Sigmoid colon (tissue), 7 donors: ENCODE results near the gene R3HDM2. TPM values are rescaled to one million over a fixed set of nuclear protein-coding genes. Genes with fewer than 3 reads are reported as not detected.

Source experiments
- DNase-seq: peaks from one replicate; pipeline ENCODE4 v3.0.0-alpha.2; 2019
- H3K27ac ChIP-seq, 4 donors: fragments of 200-600 bp; sonication (generic); one replicate each; pipeline ENCODE4 v1.5.1; 2016 to 2019; ENCODE audit warnings: mild to moderate bottlenecking in 1 of 4
- H3K27me3 ChIP-seq, 3 donors: fragments of 200-600 bp; sonication (generic); one replicate each; pipeline ENCODE4 v1.5.1; 2019; ENCODE audit warnings: mild to moderate bottlenecking in 1 of 3
- H3K36me3 ChIP-seq, 4 donors: fragments of 200-600 bp; sonication (generic); one replicate each; pipeline ENCODE4 v1.5.1; 2016 to 2019
- H3K4me1 ChIP-seq, 4 donors: fragments of 200-600 bp; sonication (generic); one replicate each; pipeline ENCODE4 v1.5.1; 2017 to 2019
- H3K4me3 ChIP-seq, 4 donors: fragments of 200-600 bp; sonication (generic); one replicate each; pipeline ENCODE4 v1.5.1; 2017 to 2019; ENCODE audit warnings: mild to moderate bottlenecking in 2 of 4, moderate library complexity in 1 of 4
- H3K9me3 ChIP-seq, 4 donors: fragments of 200-600 bp in 3 of 4; sonication (generic) in 3 of 4; one replicate each; pipeline versions ENCODE4 v1.5.1 to v1.6.1; 2013 to 2019
- EP300 ChIP-seq, 4 donors: sonication (generic); formaldehyde crosslinking; IDR thresholded peaks; one replicate each; pipeline ENCODE4 v1.6.1; 2017; ENCODE audit warnings: antibody characterized with exemption in 4 of 4
- POLR2A ChIP-seq, 2 donors: fragments of 450-650 bp; IDR thresholded peaks; one replicate each; pipeline ENCODE4 v1.6.1; 2016; ENCODE audit warnings: antibody characterized with exemption in 2 of 2, mild to moderate bottlenecking in 2 of 2, moderate library complexity in 2 of 2
- POLR2AphosphoS5 ChIP-seq, 4 donors: sonication (generic); formaldehyde crosslinking; IDR thresholded peaks; one replicate each; pipeline ENCODE4 v1.6.1; 2017; ENCODE audit warnings: antibody characterized with exemption in 4 of 4
- WGBS, 2 donors: extraction: QIAGEN DNeasy Blood & Tissue Kit; methylation state at CpG; one replicate each; pipeline ENCODE4 v1.1.7; 2013; 5-methylcytosine and 5-hydroxymethylcytosine counted together
- intact Hi-C: fragments of 100-400 bp; cut with DNase I; formaldehyde crosslinking; loops from one replicate; pipeline ENCODE4 v1.15.1; 2023
- polyA plus RNA-seq, 3 donors: library from polyadenylated mRNA; stranded (reverse); fragments of 200-250 nt; gene quantifications; one replicate each; pipeline ENCODE4 v1.2.3, GENCODE V29; 2013
- total RNA-seq, 4 donors: library from RNA; depleted of rRNA; stranded (reverse); fragments of >200 nt; gene quantifications; one replicate each; pipeline ENCODE4 v1.1.0, GENCODE V29; 2016
- TF ChIP-seq, protein P1 (sequence below), 4 experiments: fragments of 450-650 bp in 3 of 4; fragments of 200-600 bp in 1 of 4; IDR thresholded peaks; one replicate each; pipeline ENCODE4 v1.5.1; 2016 to 2019; ENCODE audit warnings: antibody characterized with exemption in 4 of 4, mild to moderate bottlenecking in 3 of 4, moderate library complexity in 2 of 4
- donor health status: healthy with polysubstance abuse.
- donor health status: Bipolar disorder and iron deficiency.
- donor health status: healthy.

R3HDM2 gene
- total and polyA plus RNA-seq, 7 donors: 10.9 to 37.7 (median 28.3) TPM

DNA sequence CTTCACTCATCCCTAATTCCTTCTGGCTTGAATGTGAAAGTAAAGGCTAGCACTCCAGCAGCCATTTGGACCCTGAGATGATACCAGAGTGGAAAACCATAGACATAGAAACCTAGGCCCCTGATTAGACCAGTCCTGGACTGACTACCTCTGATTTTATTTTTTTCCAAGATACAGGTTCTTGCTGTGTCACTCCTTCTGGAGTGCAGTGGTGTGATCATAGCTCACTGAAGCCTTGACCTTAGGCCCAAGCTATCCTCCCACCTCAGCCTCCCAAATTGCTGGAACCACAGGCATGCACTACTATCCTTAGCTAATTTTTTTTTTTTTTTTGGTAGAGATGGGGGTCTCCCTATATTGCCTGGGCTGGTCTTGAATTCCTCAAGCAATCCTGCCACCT is 105.4 kb downstream of the R3HDM2 start:
- H3K27ac ChIP-seq: no peak overlapping the region
- H3K27me3 ChIP-seq: no peaks in the 10 kb centered on the region
- no peaks in the 10 kb centered on the region for H3K4me1 ChIP-seq
- no peak for TF ChIP-seq POLR2A (IDR thresholded peaks at IDR 0.05)
- TF ChIP-seq POLR2AphosphoS5 (IDR thresholded peaks at IDR 0.05): no peak
- no peak for TF ChIP-seq EP300 (IDR thresholded peaks at IDR 0.05)
- TF ChIP-seq, protein P1, sequence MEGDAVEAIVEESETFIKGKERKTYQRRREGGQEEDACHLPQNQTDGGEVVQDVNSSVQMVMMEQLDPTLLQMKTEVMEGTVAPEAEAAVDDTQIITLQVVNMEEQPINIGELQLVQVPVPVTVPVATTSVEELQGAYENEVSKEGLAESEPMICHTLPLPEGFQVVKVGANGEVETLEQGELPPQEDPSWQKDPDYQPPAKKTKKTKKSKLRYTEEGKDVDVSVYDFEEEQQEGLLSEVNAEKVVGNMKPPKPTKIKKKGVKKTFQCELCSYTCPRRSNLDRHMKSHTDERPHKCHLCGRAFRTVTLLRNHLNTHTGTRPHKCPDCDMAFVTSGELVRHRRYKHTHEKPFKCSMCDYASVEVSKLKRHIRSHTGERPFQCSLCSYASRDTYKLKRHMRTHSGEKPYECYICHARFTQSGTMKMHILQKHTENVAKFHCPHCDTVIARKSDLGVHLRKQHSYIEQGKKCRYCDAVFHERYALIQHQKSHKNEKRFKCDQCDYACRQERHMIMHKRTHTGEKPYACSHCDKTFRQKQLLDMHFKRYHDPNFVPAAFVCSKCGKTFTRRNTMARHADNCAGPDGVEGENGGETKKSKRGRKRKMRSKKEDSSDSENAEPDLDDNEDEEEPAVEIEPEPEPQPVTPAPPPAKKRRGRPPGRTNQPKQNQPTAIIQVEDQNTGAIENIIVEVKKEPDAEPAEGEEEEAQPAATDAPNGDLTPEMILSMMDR (IDR thresholded peaks at IDR 0.05): no peak
- intact Hi-C loops: no loop called here
- DNase-seq: no peak
- H3K9me3 ChIP-seq: no peaks in the 10 kb centered on the region
- no peaks in the 10 kb centered on the region for H3K36me3 ChIP-seq
- H3K4me3 ChIP-seq: no peak overlapping the region

- H3K27me3 ChIP-seq: no peaks in the 10 kb centered on the region
These were observed 107.4 kb downstream of the R3HDM2 start for GRCh38 chr12:57323416-57323815.

GRCh38 chr12:57320639-57321038 is 110.2 kb downstream of the R3HDM2 start:
- no peak for DNase-seq
- Histone ChIP-seq H3K9me3 (no peaks in the 10 kb centered on the region), H3K36me3 (no peaks in the 10 kb centered on the region), H3K4me3 (no peak overlapping the region), H3K4me1 (no peaks in the 10 kb centered on the region), H3K27me3 (no peaks in the 10 kb centered on the region), H3K27ac (no peak overlapping the region)
- TF ChIP-seq, protein P1 (IDR thresholded peaks at IDR 0.05): no peak
- TF ChIP-seq POLR2A (IDR thresholded peaks at IDR 0.05): no peak
- TF ChIP-seq EP300 (IDR thresholded peaks at IDR 0.05): no peak
- TF ChIP-seq POLR2AphosphoS5 (IDR thresholded peaks at IDR 0.05): no peak
- intact Hi-C loops: no loop called here
- WGBS, 2 donors: 69 to 84% methylated on average over 2 of the region's 2 CpGs

More at GRCh38 chr12:57323416-57323815, 107.4 kb downstream of the R3HDM2 start:
- TF ChIP-seq POLR2A (IDR thresholded peaks at IDR 0.05) (no peak), POLR2AphosphoS5 (IDR thresholded peaks at IDR 0.05) (no peak), EP300 (IDR thresholded peaks at IDR 0.05) (no peak)
- TF ChIP-seq, protein P1 (IDR thresholded peaks at IDR 0.05): no peak
- no peaks in the 10 kb centered on the region for H3K4me1 ChIP-seq
- no peak overlapping the region for H3K27ac ChIP-seq
- DNase-seq: no peak
- WGBS, 2 donors: 65 to 67% methylated on average over 3 of the region's 3 CpGs
- H3K36me3 ChIP-seq: no peaks in the 10 kb centered on the region
- no peaks in the 10 kb centered on the region for H3K9me3 ChIP-seq
- no peak overlapping the region for H3K4me3 ChIP-seq
- intact Hi-C loops: no loop called here

DNA sequence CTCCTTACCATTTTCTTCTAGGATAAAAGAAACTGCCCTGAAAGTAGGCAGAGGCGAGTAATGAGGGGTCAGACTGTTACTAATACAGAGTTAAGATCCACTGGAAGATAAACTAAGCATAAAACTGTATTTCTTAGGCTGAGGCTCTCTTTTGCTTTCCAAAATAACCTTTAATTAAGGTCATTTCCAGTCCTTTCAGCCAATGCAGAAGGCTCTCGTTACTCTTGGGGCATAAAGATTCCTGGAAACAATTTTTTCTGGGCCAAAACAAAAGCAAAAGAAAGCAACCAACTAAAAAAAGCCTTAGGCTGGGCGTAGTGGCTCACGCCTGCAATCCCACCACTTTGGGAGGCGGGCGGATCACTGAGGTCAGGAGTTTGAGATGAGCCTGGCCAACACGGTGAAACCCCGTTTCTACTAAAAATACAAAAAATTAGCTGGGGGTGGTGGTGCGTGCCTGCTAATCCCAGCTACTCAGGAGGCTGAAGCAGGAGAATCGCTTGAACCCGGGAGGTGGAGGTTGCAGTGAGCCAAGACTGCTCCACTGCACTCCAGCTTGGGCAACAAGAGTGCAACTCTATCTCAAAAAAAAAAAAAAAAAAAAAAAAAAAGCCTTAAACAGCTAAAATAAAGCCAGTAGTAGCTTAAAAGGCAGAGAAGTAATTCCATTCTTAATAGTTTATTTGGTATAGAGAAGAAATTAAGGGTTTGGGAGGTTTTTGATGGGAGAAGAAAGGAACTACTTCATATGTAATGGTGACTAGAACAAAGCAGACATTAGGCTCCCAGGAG is 111.0 kb downstream of the R3HDM2 start:
- 81 to 88% methylated on average over 11 of the region's 11 CpGs for WGBS, 2 donors
- Histone ChIP-seq H3K27ac (no peak overlapping the region), H3K4me1 (no peaks in the 10 kb centered on the region), H3K9me3 (no peaks in the 10 kb centered on the region), H3K27me3 (no peaks in the 10 kb centered on the region), H3K4me3 (no peak overlapping the region), H3K36me3 (no peaks in the 10 kb centered on the region)
- no peak for DNase-seq
- TF ChIP-seq, protein P1 (IDR thresholded peaks at IDR 0.05): no peak
- TF ChIP-seq POLR2AphosphoS5 (IDR thresholded peaks at IDR 0.05) (no peak), POLR2A (IDR thresholded peaks at IDR 0.05) (no peak), EP300 (IDR thresholded peaks at IDR 0.05) (no peak)
- intact Hi-C loops: no loop called here
